Measurements from ENCODE around the gene SLC16A13.

- no peak for TF ChIP-seq EZH2 (IDR thresholded peaks at IDR 0.05)
- TF ChIP-seq POLR2AphosphoS5 (IDR thresholded peaks at IDR 0.05; ENCODE audit: borderline replicate concordance, low read depth, low read length): no peak
- TF ChIP-seq FOXP2 (optimal IDR thresholded peaks at IDR 0.05; ENCODE audit: control extremely low read depth, extremely low read length, insufficient read depth): no peak
Observed at GRCh38 chr17:7067198-7067597, 31.4 kb downstream of the SLC16A13 start.

Data from SK-N-MC (cell line).